MCF 10A (cell line): ENCODE results near the gene TREM1. TPM values are rescaled to one million over a fixed set of nuclear protein-coding genes. Genes with fewer than 3 reads are reported as not detected.

Experiments used
- BruUV-seq: library from RNA; stranded (reverse); fragments of 400-500 nt; replicated peaks from 2 replicates; lab custom pipeline; 2021; lab: Mats Ljungman, UMichigan
- CTCF ChIA-PET: fragments of 300-600 bp; sonication (Branson Sonifier 250); formaldehyde crosslinking; extraction: SDS; loops from one replicate; lab custom pipeline; 2021; ENCODE audit warnings: antibody characterized with exemption, inconsistent platforms; lab: Yijun Ruan, JAX
- POLR2A ChIA-PET: fragments of 300-600, 350-650 bp; sonication (Branson Sonifier 250); formaldehyde crosslinking; extraction: SDS; loops from one replicate; lab custom pipeline; 2020; ENCODE audit warnings: antibody characterized with exemption, inconsistent platforms; lab: Yijun Ruan, JAX
- DNase-seq: peaks from one replicate; pipeline ENCODE4 v3.0.0-alpha.2; 2018; ENCODE audit not compliant: unreplicated experiment
- H3K27ac Mint-ChIP-seq: one replicate; pipeline ENCODE4 v1.8.0; 2022; ENCODE audit warnings: mild to moderate bottlenecking, low read depth, mixed read lengths; ENCODE audit not compliant: unreplicated experiment
- H3K27me3 Mint-ChIP-seq: one replicate; pipeline ENCODE4 v1.8.0; 2022; ENCODE audit warnings: mixed read lengths; ENCODE audit not compliant: insufficient read depth, unreplicated experiment
- H3K36me3 Mint-ChIP-seq: one replicate; pipeline ENCODE4 v1.8.0; 2022; ENCODE audit warnings: mild to moderate bottlenecking, moderate library complexity, mixed read lengths; ENCODE audit not compliant: insufficient read depth, unreplicated experiment
- H3K4me1 Mint-ChIP-seq: one replicate; pipeline ENCODE4 v1.8.0; 2022; ENCODE audit warnings: mixed read lengths; ENCODE audit not compliant: insufficient read depth, unreplicated experiment
- H3K4me3 Mint-ChIP-seq: one replicate; pipeline ENCODE4 v1.8.0; 2022; ENCODE audit warnings: mild to moderate bottlenecking, moderate library complexity, mixed read lengths; ENCODE audit not compliant: unreplicated experiment
- H3K9me3 Mint-ChIP-seq: one replicate; pipeline ENCODE4 v1.8.0; 2022; ENCODE audit warnings: mixed read lengths; ENCODE audit not compliant: unreplicated experiment
- CTCF ChIP-seq: fragments of 200-600 bp; IDR thresholded peaks from one replicate; pipeline ENCODE4 v1.8.0; 2022; ENCODE audit warnings: antibody characterized with exemption, mild to moderate bottlenecking; ENCODE audit not compliant: unreplicated experiment
- intact Hi-C: fragments of 100-400 bp; cut with micrococcal nuclease; formaldehyde crosslinking; loops from 2 replicates; pipeline ENCODE4 v1.14.1; 2022
- total RNA-seq: library from RNA; stranded (reverse); gene quantifications from 2 replicates; pipeline ENCODE4 v1.2.3, GENCODE V29; 2022

Gene TREM1
- total RNA-seq, 1 experiment from 2014 or later, result 9.9 TPM

GRCh38 chr6:41226752-41227151 lies 59.7 kb downstream of the TREM1 start:
- no TSS peak for BruUV-seq

DNA sequence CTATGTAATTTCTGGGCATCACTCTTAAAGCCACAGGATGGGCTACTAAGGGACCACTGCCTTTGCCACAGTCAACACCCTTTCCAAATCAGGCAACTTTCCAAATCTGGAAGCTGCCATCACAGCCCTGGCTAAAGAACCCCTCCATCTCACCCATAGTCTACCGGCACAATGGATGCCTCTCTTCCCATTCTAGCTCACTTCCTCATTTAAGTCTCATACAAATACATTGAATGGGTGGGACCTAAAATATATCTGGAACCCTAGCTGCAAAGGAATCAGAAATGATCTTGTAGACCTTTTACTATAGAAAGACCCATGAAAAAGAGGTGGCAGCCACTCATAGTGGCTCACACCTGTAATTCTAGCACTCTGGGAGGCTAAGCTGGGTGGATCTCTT lies 61.7 kb downstream of the TREM1 start:
- no peak for DNase-seq
- no peaks in the 10 kb centered on the region for H3K4me1 Mint-ChIP-seq
- H3K27me3 Mint-ChIP-seq, result peaks cover 49% of the 10 kb centered on the region
- intact Hi-C loops, result no loop called here
- CTCF ChIA-PET, result interaction anchor here (0.6 kb wide), 1 partner anchor 40 kb away, joined by 3 read pairs; no protein-coding TSS in a partner anchor
- H3K4me3 Mint-ChIP-seq, result no peak overlapping the region
- POLR2A ChIA-PET, result interaction anchor here (0.7 kb wide), 1 partner anchor 18 kb away, joined by 3 read pairs; no protein-coding TSS in a partner anchor
- no peaks in the 10 kb centered on the region for H3K9me3 Mint-ChIP-seq
- no TSS peak for BruUV-seq
- H3K27ac Mint-ChIP-seq, result no peak overlapping the region
- TF ChIP-seq CTCF, result no peak
- no peaks in the 10 kb centered on the region for H3K36me3 Mint-ChIP-seq

More at GRCh38 chr6:41226752-41227151, 59.7 kb downstream of the TREM1 start:
- ChIA-PET CTCF (no interaction called here), POLR2A (no interaction called here)
- Mint-ChIP-seq H3K4me3 (no peak overlapping the region), H3K9me3 (no peaks in the 10 kb centered on the region), H3K36me3 (no peaks in the 10 kb centered on the region), H3K4me1 (no peaks in the 10 kb centered on the region), H3K27me3 (peaks cover 68% of the 10 kb centered on the region), H3K27ac (no peak overlapping the region)
- intact Hi-C loops, result no loop called here
- DNase-seq, result no peak
- TF ChIP-seq CTCF, result no peak

Other genes starting within 250 kb of the TREM1 start
- 0.19 and 0.59 TPM in 2 replicates for gene UNC5CL, start 247.5 kb downstream of the TREM1 start, total RNA-seq
- not detected in 2 replicates for gene TSPO2, start 244.2 kb downstream of the TREM1 start, total RNA-seq
- gene APOBEC2, start 233.5 kb downstream of the TREM1 start, total RNA-seq, result not detected in 2 replicates
- 28.0 and 35.2 TPM in 2 replicates for gene OARD1, start 214.3 kb downstream of the TREM1 start, total RNA-seq
- gene NFYA, start 213.7 kb downstream of the TREM1 start, total RNA-seq, result 41.5 and 42.1 TPM in 2 replicates
- gene TREML1, start 132.3 kb downstream of the TREM1 start, total RNA-seq, result not detected in 2 replicates
- 0.42 and 0.63 TPM in 2 replicates for gene TREM2, start 123.6 kb downstream of the TREM1 start, total RNA-seq
- not detected in 2 replicates for gene TREML2, start 85.5 kb downstream of the TREM1 start, total RNA-seq
- not detected in 2 replicates for gene TREML4, start 58.3 kb downstream of the TREM1 start, total RNA-seq
- not detected in 2 replicates for gene NCR2, start 48.9 kb upstream of the TREM1 start, total RNA-seq